ENCODE data around the gene MRPL47.

MRPL47 gene

GRCh38 chr3:179589143-179589542 is 15.3 kb downstream of the MRPL47 start:
- no peak for TF ChIP-seq ZFX (IDR thresholded peaks at IDR 0.05; ENCODE audit: borderline replicate concordance)
- no peak for TF ChIP-seq CTCF (IDR thresholded peaks at IDR 0.05)
- H3K27ac ChIP-seq = no peak overlapping the region

- H3K27ac ChIP-seq = no peak overlapping the region
- no peak for TF ChIP-seq ZFX (IDR thresholded peaks at IDR 0.05; ENCODE audit: borderline replicate concordance)
Measured at GRCh38 chr3:179580992-179581391, 23.4 kb downstream of the MRPL47 start.

GRCh38 chr3:179565496-179565895 is 38.9 kb downstream of the MRPL47 start:
- H3K27ac ChIP-seq = no peak overlapping the region
- TF ChIP-seq CTCF (IDR thresholded peaks at IDR 0.05) (no peak), ZFX (IDR thresholded peaks at IDR 0.05; ENCODE audit: borderline replicate concordance) (no peak)

- H3K27ac ChIP-seq = peak overlapping the region; percentile 58
- TF ChIP-seq ZFX (IDR thresholded peaks at IDR 0.05; ENCODE audit: borderline replicate concordance) = no peak
- peak; percentile 12; the same call in 1 of the 2 replicates for TF ChIP-seq CTCF (IDR thresholded peaks at IDR 0.05)
Measured at GRCh38 chr3:179563271-179563783, 41.1 kb downstream of the MRPL47 start.

GRCh38 chr3:179562591-179563270 is 41.7 kb downstream of the MRPL47 start, which contains the start of gene ACTL6A:
Gene ACTL6A (plus strand): TSS chr3:179562926. CDS start chr3:179563093, 167 bp downstream.
- TF ChIP-seq CTCF (IDR thresholded peaks at IDR 0.05) = no peak
- no peak for TF ChIP-seq ZFX (IDR thresholded peaks at IDR 0.05; ENCODE audit: borderline replicate concordance)
- peak within 1 kb of the TSS; percentile 58 for H3K27ac ChIP-seq

- no peak for TF ChIP-seq ZFX (IDR thresholded peaks at IDR 0.05; ENCODE audit: borderline replicate concordance)
- no peak for TF ChIP-seq CTCF (IDR thresholded peaks at IDR 0.05)
- H3K27ac ChIP-seq = no peak overlapping the region
Measured at GRCh38 chr3:179560791-179561190, 43.6 kb downstream of the MRPL47 start.

- H3K27ac ChIP-seq = no peak overlapping the region
- no peak for TF ChIP-seq ZFX (IDR thresholded peaks at IDR 0.05; ENCODE audit: borderline replicate concordance)
- TF ChIP-seq CTCF (IDR thresholded peaks at IDR 0.05) = peak; percentile 89
Measured at GRCh38 chr3:179558742-179559364, 45.6 kb downstream of the MRPL47 start.
